Neural cell (in vitro differentiated cells): ENCODE measurements around the gene TCIRG1.

Experiments
- CTCF ChIP-seq: fragments of 450-650 bp; IDR thresholded peaks from 2 replicates; pipeline ENCODE4 v1.5.1; 2014; ENCODE audit warnings: antibody characterized with exemption, mild to moderate bottlenecking, moderate library complexity; ENCODE audit not compliant: poor library complexity, severe bottlenecking
- EP300 ChIP-seq: fragments of 450-650 bp; conservative IDR thresholded peaks from 2 replicates; pipeline ENCODE4 v1.6.1; 2014; ENCODE audit warnings: antibody characterized with exemption, mild to moderate bottlenecking, moderate library complexity; ENCODE audit not compliant: poor library complexity, severe bottlenecking
- EZH2 ChIP-seq: fragments of 200-600, 300-800 bp; shearing (Covaris generic), sonication (generic); IDR thresholded peaks from 2 replicates; pipeline ENCODE4 v1.6.1; 2014; ENCODE audit warnings: antibody characterized with exemption, low read length, borderline replicate concordance, mild to moderate bottlenecking; ENCODE audit not compliant: insufficient read depth, poor library complexity, severe bottlenecking
- POLR2AphosphoS5 ChIP-seq: IDR thresholded peaks from 2 replicates; pipeline ENCODE4 v1.6.1; 2012
- RAD21 ChIP-seq: fragments of 450-650 bp; conservative IDR thresholded peaks from 2 replicates; pipeline ENCODE4 v1.6.1; 2014; ENCODE audit warnings: antibody characterized with exemption, mild to moderate bottlenecking, moderate library complexity
- TAF1 ChIP-seq: IDR thresholded peaks from 2 replicates; pipeline ENCODE4 v1.6.1; 2012; ENCODE audit warnings: low read depth
- TF ChIP-seq, protein P1 (sequence below): IDR thresholded peaks from 2 replicates; pipeline ENCODE4 v1.6.1; 2012; ENCODE audit warnings: borderline replicate concordance

GRCh38 chr11:68043349-68044144 is 4.7 kb downstream of the TCIRG1 start:
- TF ChIP-seq CTCF, result no peak
- no peak for TF ChIP-seq TAF1
- no peak for TF ChIP-seq EP300
- TF ChIP-seq RAD21, result no peak
- no peak for TF ChIP-seq POLR2AphosphoS5
- TF ChIP-seq, protein P1, sequence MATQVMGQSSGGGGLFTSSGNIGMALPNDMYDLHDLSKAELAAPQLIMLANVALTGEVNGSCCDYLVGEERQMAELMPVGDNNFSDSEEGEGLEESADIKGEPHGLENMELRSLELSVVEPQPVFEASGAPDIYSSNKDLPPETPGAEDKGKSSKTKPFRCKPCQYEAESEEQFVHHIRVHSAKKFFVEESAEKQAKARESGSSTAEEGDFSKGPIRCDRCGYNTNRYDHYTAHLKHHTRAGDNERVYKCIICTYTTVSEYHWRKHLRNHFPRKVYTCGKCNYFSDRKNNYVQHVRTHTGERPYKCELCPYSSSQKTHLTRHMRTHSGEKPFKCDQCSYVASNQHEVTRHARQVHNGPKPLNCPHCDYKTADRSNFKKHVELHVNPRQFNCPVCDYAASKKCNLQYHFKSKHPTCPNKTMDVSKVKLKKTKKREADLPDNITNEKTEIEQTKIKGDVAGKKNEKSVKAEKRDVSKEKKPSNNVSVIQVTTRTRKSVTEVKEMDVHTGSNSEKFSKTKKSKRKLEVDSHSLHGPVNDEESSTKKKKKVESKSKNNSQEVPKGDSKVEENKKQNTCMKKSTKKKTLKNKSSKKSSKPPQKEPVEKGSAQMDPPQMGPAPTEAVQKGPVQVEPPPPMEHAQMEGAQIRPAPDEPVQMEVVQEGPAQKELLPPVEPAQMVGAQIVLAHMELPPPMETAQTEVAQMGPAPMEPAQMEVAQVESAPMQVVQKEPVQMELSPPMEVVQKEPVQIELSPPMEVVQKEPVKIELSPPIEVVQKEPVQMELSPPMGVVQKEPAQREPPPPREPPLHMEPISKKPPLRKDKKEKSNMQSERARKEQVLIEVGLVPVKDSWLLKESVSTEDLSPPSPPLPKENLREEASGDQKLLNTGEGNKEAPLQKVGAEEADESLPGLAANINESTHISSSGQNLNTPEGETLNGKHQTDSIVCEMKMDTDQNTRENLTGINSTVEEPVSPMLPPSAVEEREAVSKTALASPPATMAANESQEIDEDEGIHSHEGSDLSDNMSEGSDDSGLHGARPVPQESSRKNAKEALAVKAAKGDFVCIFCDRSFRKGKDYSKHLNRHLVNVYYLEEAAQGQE, result no peak
- TF ChIP-seq EZH2, result no peak
